Nucleus accumbens (tissue), 56 donors: ENCODE measurements around the gene GLP1R.

Experiments
- DNase-seq, 56 donors: peaks; one replicate each; lab custom pipeline; 2025; lab: John Stamatoyannopoulos, UW

Gene GLP1R

DNA sequence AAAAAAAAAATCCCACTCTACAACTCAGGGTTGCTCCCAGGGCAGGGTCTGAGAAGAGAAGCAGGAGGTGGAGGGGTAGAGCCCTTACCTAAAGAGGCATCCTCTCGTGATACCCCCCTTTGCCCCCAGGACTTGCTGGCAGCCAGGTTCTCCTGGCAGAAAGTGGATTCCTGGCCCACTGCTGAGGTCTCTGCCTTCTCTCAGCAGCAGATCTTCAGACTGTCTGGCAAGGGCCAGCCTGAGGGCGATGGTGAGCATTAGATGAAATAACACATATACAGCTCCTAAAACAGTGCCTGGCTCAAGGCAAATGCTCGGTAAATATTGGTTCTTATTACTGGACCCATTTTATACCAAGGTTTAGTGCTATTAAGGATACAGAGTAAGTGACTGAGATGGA, 4.8 kb upstream of the GLP1R start:
- DNase-seq: no peak

GRCh38 chr6:39044181-39044580, 4.4 kb upstream of the GLP1R start:
- DNase-seq: no peak

DNA sequence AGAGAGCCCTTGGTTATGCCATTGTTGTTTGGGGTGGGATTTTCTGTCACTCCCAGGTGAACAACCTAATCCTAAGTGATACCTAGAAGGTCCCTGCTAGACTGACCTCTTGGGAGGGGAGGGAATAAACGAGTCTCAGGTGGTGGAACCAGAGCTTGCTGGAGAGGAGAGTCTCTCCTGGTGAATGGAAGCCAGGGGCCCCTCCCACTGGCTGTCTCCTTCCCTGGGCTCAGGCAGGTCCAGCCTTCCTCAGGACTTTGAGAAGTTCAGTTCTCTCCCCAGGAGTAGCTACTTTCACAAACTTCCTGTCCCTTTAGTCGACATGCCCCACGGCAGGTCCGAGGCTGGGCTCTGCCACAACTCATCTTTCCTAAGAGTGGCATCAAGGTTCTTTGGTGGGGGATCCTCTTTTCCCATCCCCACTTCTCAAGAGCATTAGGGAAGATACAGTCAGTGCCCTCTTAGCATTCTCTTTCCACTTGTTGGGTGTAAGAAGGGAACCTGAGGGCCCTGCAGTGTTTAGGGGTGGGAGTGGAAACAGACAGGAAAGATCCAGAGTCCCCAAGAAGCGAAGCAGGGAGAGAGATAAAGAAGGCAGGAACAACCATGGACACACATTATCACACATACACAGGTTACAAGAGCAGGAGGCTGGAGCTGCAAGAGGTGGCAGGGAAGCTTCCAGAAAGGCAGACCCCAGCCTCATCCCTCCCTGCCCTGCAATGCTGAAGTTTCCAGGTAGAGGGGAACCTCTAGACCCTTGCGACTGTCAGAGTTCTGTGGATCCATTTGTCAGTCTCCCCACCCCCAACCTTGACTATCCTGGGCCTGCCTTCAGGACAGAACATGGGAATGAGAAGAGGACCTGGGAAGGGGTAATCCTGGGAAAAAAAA, 900 bp upstream of the GLP1R start:
- no peak for DNase-seq

DNA sequence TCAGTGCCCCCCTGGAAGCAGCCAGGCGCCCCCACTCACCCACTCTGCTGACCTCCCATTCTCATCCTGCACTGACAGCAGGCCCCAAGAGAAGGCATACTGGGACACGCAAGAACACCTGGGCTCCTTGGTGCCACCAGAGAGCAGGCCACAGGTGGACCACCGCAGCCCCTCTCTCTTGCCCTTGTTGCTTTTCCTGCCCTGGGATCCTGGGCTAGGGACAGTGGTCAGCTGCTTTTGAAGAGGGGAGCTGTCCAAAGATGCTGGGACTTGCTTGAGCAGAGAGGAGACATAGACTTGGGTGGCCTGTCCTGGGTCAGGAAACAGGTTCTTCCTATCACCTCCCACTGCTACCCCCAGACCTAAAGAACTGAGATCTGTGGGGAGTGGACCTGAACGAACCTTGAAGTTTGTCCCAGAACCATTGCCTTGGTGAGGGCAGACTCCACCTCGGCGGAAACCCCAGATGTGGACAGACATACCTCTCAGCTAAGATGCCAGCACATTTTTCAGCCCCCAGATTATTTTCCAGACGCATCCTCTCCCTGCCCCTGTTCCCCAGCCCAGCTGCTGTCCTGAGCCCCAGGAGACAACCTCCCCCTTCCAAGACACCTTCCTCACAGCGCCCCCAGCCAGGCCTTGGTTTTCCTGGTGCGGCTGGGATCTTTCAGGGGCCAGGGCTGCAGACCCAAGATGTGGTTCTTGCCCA, 1.1 kb downstream of the GLP1R start:
- DNase-seq: no peak

DNA sequence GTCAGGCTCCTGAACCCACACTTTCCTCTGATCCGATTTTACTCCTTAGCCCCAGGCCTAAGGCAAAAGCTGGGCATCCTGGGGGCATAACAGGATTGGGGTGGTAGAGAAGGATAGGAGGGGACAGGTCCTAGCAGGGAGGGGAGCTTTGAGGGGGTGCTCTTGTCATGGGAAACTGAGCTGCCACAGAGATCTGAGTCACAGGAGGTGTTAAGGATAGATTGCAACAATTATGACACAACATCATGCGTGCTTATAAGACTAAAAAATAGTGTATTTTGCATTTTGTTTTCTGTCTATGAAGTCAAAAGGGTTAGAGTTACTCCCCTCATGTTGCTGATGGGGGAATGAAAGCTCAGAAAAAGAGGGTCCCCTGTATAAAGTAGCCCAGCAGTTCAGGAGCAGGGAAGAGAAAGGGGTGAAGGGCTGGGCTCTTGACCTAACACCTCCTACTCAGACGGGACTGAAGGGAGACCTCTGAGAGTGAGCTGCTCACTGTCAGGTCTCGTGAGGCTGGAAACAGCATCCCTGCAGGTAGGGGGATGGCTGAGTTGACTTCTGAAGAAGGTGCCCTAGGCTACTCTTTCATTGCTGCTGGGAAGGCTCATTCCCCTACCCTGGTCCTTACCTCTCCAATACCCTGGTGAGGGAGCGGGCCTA, 2.0 kb downstream of the GLP1R start:
- no peak for DNase-seq

DNA sequence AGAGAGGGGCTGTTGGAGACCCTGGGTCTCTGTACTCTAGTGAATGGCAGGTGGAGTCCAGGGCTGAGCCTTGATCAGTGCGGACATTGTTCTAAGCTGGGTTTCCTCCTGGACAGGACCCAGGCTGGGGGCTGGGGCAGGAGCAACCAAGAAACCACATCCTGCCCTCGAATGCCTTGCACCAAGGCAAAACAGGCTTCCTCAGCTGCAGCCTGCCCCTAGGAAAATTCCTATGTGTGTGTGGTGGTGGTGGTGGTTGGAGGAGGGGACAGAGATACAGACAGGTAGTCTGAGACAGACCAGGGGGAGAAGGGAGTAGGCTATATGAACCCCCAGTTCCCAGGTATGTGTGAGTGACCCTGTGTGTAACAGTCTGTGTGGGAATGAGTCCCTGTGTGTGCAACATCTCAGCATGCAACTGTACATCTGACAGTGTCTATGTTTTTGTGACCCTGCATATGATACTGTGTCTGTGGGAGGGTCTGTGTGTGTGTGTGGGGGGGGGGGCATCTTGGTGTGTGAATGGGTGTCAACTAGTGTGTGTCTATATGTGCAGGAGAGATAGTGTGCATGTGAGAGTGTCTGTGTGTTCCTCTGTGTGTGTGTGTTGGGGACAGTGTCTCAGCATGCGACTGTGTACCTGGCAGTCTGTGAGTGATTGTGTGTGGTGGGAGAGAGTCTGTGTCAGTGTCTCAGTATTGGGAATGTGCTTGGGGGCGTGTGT, 3.0 kb downstream of the GLP1R start:
- no peak for DNase-seq

DNA sequence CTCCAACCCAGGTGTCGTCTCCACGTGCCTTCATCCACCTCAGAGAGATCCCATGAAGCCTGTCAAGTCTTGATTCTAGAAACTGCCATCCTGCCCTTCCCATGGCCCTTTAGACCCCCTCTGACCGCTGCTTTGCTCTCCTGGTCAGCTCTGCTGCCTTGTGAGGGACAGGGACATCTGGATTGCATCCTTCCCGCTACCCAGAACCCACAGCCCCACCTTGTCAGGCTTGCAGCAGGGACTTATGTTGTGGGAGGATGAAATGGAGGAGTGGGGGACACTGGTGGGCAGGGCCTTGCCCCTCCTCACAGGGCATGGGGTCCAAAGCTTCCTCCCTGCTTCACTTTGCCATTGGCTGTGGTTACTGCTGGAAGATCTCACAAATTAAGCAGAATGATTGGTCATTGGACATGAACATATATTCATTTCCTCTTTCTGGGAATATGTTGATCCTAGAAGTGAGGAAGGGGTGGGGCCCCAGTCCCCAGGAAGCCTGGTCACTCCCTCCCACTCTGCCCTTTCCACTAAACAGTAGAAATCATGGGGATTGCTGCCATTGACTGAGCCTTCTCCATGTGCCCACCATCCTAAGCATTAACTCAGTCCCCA, 4.5 kb downstream of the GLP1R start:
- no peak for DNase-seq

GRCh38 chr6:39053854-39054576, 5.4 kb downstream of the GLP1R start:
- DNase-seq: no peak

- DNase-seq: no peak
These were observed 6.1 kb downstream of the GLP1R start for GRCh38 chr6:39054577-39055142.

DNA sequence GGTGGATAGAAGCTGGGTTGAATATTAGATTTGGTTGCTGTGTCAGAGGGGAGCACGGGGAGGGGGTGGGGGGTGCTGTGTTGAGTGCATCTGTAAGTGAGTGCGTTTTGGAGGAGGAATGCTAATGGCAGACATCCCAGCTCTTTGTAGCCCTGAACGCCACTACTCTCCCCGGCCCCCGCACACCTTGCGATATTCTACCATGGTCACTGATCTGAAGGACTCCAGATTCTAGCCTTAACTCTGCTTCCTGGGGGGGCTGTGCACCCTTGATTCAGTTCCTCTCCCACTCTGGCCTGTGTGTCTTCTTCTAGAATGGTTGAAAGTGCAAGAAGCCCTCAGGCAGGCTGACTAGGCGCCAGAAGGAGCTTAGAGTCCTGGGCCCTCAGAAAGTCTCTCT, 7.1 kb downstream of the GLP1R start:
- DNase-seq: no peak

DNA sequence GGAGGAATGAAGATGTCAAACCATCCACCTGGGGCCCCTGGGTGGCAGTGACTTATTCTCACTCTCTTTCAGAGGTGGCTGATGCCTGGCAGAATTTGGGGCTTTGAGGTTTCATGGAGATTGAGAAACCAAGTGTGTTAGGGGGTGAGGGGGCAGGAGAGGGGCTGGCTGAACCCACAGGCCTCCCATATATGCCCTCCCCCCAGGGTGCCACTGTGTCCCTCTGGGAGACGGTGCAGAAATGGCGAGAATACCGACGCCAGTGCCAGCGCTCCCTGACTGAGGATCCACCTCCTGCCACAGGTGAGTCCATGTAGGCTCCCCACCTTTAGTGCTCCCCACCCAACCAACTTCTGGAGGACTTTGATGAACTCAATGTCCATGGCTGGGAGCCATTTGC, 7.6 kb downstream of the GLP1R start:
- DNase-seq: no peak

- DNase-seq: no peak
These were observed 8.1 kb downstream of the GLP1R start for GRCh38 chr6:39056681-39057080.

DNA sequence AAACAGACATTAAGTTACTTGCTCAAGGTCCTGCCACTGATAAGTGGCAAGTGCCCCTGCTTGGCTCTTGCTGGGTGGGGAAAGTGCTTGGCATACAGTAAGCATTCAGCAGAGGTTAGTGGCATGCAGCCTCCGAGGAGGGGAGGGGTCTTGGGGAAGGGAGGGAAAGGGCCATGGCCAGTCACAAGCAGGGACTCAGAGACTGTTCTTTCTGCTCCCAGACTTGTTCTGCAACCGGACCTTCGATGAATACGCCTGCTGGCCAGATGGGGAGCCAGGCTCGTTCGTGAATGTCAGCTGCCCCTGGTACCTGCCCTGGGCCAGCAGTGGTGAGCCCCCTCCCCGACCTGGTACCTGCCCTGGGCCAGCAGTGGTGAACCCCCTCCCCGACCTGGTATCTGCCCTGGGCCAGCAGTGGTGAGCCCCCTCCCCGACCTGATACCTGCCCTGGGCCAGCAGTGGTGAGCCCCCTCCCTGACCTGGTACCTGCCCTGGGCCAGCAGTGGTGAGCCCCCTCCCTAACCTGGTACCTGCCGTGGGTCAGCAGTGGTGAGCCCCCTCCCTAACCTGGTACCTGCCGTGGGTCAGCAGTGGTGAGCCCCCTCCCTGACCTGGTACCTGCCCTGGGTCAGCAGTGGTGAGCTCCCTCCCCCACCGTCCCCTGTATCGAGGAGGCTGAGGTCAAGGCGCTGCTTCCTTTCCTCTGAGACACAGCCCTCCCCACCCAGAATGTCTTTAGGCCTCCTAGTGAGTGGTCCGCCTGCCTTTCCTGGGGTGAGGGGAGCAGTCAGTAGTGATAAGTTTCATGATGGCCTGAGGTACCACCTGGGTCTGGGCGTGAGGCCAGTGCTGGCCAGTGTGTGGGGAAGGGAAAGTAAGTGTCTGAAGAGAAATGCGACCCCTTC, 8.9 kb downstream of the GLP1R start:
- no peak for DNase-seq

DNA sequence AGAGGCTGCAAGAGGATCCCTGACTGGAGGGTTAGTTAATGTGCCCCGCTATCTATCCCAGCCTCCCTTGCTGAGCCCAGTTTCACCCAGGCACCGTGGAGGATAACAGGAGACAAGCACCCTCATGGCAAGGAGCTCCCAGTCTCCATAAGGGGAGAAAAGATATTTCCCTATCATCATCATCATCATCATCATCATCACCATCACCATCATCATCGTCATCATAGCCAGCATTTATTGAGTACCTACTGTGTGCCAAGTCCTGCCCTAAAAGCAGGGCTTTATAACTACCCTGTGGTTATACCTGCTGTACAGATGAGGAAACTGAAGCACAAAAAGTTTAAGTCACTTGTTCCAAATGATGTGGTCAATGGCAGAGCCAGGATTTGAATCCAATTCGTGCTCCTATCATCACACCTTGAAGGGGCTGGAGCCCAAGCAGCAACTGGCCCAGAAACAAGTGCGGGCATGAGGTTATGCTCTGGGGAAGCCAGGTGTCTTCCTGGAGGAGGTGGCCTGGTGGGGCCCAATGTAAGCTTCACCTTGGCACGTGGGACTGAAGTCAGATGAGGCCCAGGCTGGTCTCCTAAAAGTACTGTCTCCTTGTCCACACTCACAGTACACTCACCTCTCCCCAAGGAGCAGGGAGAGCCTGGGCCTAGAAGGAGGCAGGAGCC, 10.0 kb downstream of the GLP1R start:
- no peak for DNase-seq

DNA sequence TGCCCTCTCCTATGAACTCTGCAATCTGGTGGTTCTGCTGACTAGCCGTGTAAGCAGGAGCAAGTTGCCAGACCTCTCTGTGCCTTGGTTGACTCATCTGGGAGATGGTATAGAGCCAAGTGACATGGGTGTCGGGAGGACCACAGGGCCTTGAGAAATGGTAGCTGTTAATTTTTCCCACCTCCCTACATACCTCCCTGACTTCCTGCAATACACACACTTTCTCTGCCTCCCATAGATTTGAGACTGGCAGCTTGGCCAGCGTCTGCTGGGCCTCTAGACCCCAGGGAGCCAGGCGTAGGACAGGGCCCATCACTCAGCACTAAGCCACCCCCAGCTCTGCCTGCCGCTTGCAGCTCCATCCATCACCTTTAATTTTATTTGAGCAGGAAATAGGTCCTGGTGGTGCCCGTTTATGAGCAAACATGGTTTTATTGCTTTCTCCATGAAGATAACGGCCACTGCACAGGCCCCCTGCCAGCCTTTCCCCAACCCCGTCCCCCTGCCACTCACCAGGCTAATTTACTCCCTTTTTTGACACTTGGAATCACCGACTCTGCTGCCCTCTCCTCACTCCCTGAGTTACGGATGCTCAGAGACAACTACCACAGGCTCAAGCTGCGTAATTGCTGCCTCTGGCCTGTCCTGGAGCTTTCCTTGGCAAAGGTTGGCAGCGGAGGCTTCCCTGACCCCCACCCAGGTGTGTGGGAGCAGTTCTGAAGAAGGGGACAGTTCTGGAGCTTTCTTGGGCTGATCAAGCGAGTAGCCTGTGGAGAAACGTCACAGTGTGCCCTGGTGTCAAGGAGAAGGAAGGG, 11.1 kb downstream of the GLP1R start:
- no peak for DNase-seq

- DNase-seq: no peak
These were observed 12.0 kb downstream of the GLP1R start for GRCh38 chr6:39060467-39061160.
